Neural cell (in vitro differentiated cells): ENCODE results near the gene MUC5B. TPM values are rescaled to one million over a fixed set of nuclear protein-coding genes. Genes with fewer than 3 reads are reported as not detected.

ENCODE experiments used
- H2AFZ ChIP-seq: fragments of 200-600, 300-800 bp; sonication (generic), shearing (Covaris generic); 2 replicates; pipeline ENCODE4 v1.6.0; 2014; ENCODE audit warnings: low read depth, mild to moderate bottlenecking, antibody characterized with exemption, low read length, moderate library complexity
- H3F3A ChIP-seq: fragments of 200-600 bp; shearing (Covaris generic); 2 replicates; pipeline ENCODE4 v1.6.1; 2016; ENCODE audit warnings: mild to moderate bottlenecking, moderate library complexity, mixed read lengths, antibody characterized with exemption, low read length; ENCODE audit not compliant: insufficient read depth, poor library complexity, severe bottlenecking
- H3K27ac ChIP-seq: fragments of 200-600, 300-800 bp; sonication (generic), shearing (Covaris generic); 2 replicates; pipeline ENCODE4 v1.5.1; 2014; ENCODE audit warnings: mild to moderate bottlenecking, low read length, moderate library complexity
- H3K27me3 ChIP-seq: fragments of 300-800, 200-600 bp; sonication (generic), shearing (Covaris generic); 2 replicates; pipeline ENCODE4 v1.6.0; 2014; ENCODE audit warnings: mild to moderate bottlenecking, low read depth, low read length, moderate library complexity; ENCODE audit not compliant: insufficient read depth
- H3K36me3 ChIP-seq: fragments of 300-800, 200-600 bp; sonication (generic), shearing (Covaris generic); 2 replicates; pipeline ENCODE4 v1.5.1; 2014; ENCODE audit warnings: mild to moderate bottlenecking, antibody characterized with exemption, low read length, moderate library complexity; ENCODE audit not compliant: insufficient read depth
- H3K4me2 ChIP-seq: fragments of 300-800, 200-600 bp; sonication (generic), shearing (Covaris generic); 2 replicates; pipeline ENCODE4 v1.6.0; 2014; ENCODE audit warnings: mild to moderate bottlenecking, low read length
- H3K4me3 ChIP-seq: fragments of 300-800, 200-600 bp; sonication (generic), shearing (Covaris generic); 2 replicates; pipeline ENCODE4 v1.5.1; 2014; ENCODE audit warnings: mild to moderate bottlenecking, low read length, moderate library complexity
- H3K79me2 ChIP-seq: fragments of 200-600 bp; shearing (Covaris generic); replicated peaks from 2 replicates; pipeline ENCODE4 v1.6.0; 2014; ENCODE audit warnings: mild to moderate bottlenecking, low read length, moderate library complexity; ENCODE audit not compliant: insufficient read depth
- H3K9ac ChIP-seq: fragments of 300-800, 200-600 bp; sonication (generic), shearing (Covaris generic); 2 replicates; pipeline ENCODE4 v1.6.1; 2016; ENCODE audit warnings: mild to moderate bottlenecking, low read length, mixed read lengths
- H3K9me2 ChIP-seq: fragments of 200-600 bp; shearing (Covaris generic); 2 replicates; pipeline ENCODE4 v1.6.1; 2016; ENCODE audit warnings: mild to moderate bottlenecking, low read length, mixed read lengths; ENCODE audit not compliant: insufficient read depth
- H3K9me3 ChIP-seq: fragments of 200-600, 300-800 bp; sonication (generic), shearing (Covaris generic); 2 replicates; pipeline ENCODE4 v1.6.1; 2016; ENCODE audit warnings: mild to moderate bottlenecking, mixed run types, low read length, moderate library complexity, mixed read lengths
- H4K20me1 ChIP-seq: fragments of 200-600 bp; shearing (Covaris generic); 2 replicates; pipeline ENCODE4 v1.6.1; 2016; ENCODE audit warnings: mild to moderate bottlenecking, mixed run types; ENCODE audit not compliant: insufficient read depth
- CTCF ChIP-seq: fragments of 450-650 bp; IDR thresholded peaks from 2 replicates; pipeline ENCODE4 v1.5.1; 2014; ENCODE audit warnings: antibody characterized with exemption, mild to moderate bottlenecking, moderate library complexity; ENCODE audit not compliant: poor library complexity, severe bottlenecking
- EP300 ChIP-seq: fragments of 450-650 bp; conservative IDR thresholded peaks from 2 replicates; pipeline ENCODE4 v1.6.1; 2014; ENCODE audit warnings: antibody characterized with exemption, mild to moderate bottlenecking, moderate library complexity; ENCODE audit not compliant: poor library complexity, severe bottlenecking
- EZH2 ChIP-seq: fragments of 200-600, 300-800 bp; shearing (Covaris generic), sonication (generic); IDR thresholded peaks from 2 replicates; pipeline ENCODE4 v1.6.1; 2014; ENCODE audit warnings: antibody characterized with exemption, low read length, borderline replicate concordance, mild to moderate bottlenecking; ENCODE audit not compliant: insufficient read depth, poor library complexity, severe bottlenecking
- MXI1 ChIP-seq: fragments of 450-650 bp; conservative IDR thresholded peaks from 2 replicates; pipeline ENCODE4 v1.6.1; 2014; ENCODE audit warnings: antibody characterized with exemption, mild to moderate bottlenecking; ENCODE audit not compliant: poor library complexity, severe bottlenecking
- POLR2AphosphoS5 ChIP-seq: IDR thresholded peaks from 2 replicates; pipeline ENCODE4 v1.6.1; 2012
- RAD21 ChIP-seq: fragments of 450-650 bp; conservative IDR thresholded peaks from 2 replicates; pipeline ENCODE4 v1.6.1; 2014; ENCODE audit warnings: antibody characterized with exemption, mild to moderate bottlenecking, moderate library complexity
- SMC3 ChIP-seq: fragments of 450-650 bp; conservative IDR thresholded peaks from 2 replicates; pipeline ENCODE4 v1.6.1; 2014; ENCODE audit warnings: antibody characterized with exemption, mild to moderate bottlenecking, moderate library complexity; ENCODE audit not compliant: poor library complexity
- TAF1 ChIP-seq: IDR thresholded peaks from 2 replicates; pipeline ENCODE4 v1.6.1; 2012; ENCODE audit warnings: low read depth
- polyA plus RNA-seq: library from polyadenylated mRNA; depleted of rRNA; stranded (reverse); fragments of >200 nt; gene quantifications from 2 replicates; pipeline ENCODE4 v1.2.3, GENCODE V29; 2014

MUC5B gene
- polyA plus RNA-seq, 1 donor from 2014 or later, result not detected

- H3K27me3 ChIP-seq, result no peaks in the 10 kb centered on the region
- H3F3A ChIP-seq, result no peaks in the 10 kb centered on the region
- H4K20me1 ChIP-seq, result no peaks in the 10 kb centered on the region
- H2AFZ ChIP-seq, result no peak overlapping the region
- no peak overlapping the region for H3K9ac ChIP-seq
- no peak overlapping the region for H3K4me2 ChIP-seq
- no peaks in the 10 kb centered on the region for H3K36me3 ChIP-seq
- no peak overlapping the region for H3K27ac ChIP-seq
- H3K4me3 ChIP-seq, result no peak overlapping the region
- H3K79me2 ChIP-seq, result no peaks in the 10 kb centered on the region
- H3K9me3 ChIP-seq, result no peaks in the 10 kb centered on the region
- no peaks in the 10 kb centered on the region for H3K9me2 ChIP-seq
- TF ChIP-seq MXI1, result no peak
- no peak for TF ChIP-seq POLR2AphosphoS5
- no peak for TF ChIP-seq TAF1
Observed at GRCh38 chr11:1205121-1205986, 17.5 kb upstream of the MUC5B start.

GRCh38 chr11:1205987-1206331 lies 16.9 kb upstream of the MUC5B start:
- no peaks in the 10 kb centered on the region for H3K79me2 ChIP-seq
- H3K4me2 ChIP-seq, result no peak overlapping the region
- no peaks in the 10 kb centered on the region for H3K36me3 ChIP-seq
- H3K27ac ChIP-seq, result no peak overlapping the region
- H3K9me2 ChIP-seq, result no peaks in the 10 kb centered on the region
- H4K20me1 ChIP-seq, result no peaks in the 10 kb centered on the region
- TF ChIP-seq POLR2AphosphoS5, result no peak
- TF ChIP-seq EZH2, result no peak
- TF ChIP-seq CTCF, result no peak
- TF ChIP-seq SMC3, result no peak
- no peak for TF ChIP-seq EP300
- no peak for TF ChIP-seq TAF1
- no peak overlapping the region for H3K4me3 ChIP-seq
- no peaks in the 10 kb centered on the region for H3F3A ChIP-seq
- H2AFZ ChIP-seq, result no peak overlapping the region
- no peak overlapping the region for H3K9ac ChIP-seq
- H3K9me3 ChIP-seq, result no peaks in the 10 kb centered on the region
- H3K27me3 ChIP-seq, result no peaks in the 10 kb centered on the region

GRCh38 chr11:1206391-1207271 lies 16.2 kb upstream of the MUC5B start:
- no peaks in the 10 kb centered on the region for H3K27me3 ChIP-seq
- H3K79me2 ChIP-seq, result no peaks in the 10 kb centered on the region
- no peak overlapping the region for H3K9ac ChIP-seq
- H3F3A ChIP-seq, result no peaks in the 10 kb centered on the region
- peaks cover under 1% of the 10 kb centered on the region for H3K9me3 ChIP-seq
- no peak overlapping the region for H3K4me2 ChIP-seq
- no peaks in the 10 kb centered on the region for H3K9me2 ChIP-seq
- no peaks in the 10 kb centered on the region for H4K20me1 ChIP-seq
- no peak overlapping the region for H3K27ac ChIP-seq
- no peaks in the 10 kb centered on the region for H3K36me3 ChIP-seq
- TF ChIP-seq SMC3 (no peak), RAD21 (no peak)
- no peak overlapping the region for H2AFZ ChIP-seq
- H3K4me3 ChIP-seq, result no peak overlapping the region
